HG02610 (cell line): Measurements from ENCODE around the gene STPG3.

Experiments used
- ATAC-seq: cut with Tn5 transposase; IDR thresholded peaks from one replicate; pipeline ENCODE4 v1.9.1; 2021; ENCODE audit warnings: mild to moderate bottlenecking, moderate library complexity; ENCODE audit not compliant: unreplicated experiment

The STPG3 gene

DNA sequence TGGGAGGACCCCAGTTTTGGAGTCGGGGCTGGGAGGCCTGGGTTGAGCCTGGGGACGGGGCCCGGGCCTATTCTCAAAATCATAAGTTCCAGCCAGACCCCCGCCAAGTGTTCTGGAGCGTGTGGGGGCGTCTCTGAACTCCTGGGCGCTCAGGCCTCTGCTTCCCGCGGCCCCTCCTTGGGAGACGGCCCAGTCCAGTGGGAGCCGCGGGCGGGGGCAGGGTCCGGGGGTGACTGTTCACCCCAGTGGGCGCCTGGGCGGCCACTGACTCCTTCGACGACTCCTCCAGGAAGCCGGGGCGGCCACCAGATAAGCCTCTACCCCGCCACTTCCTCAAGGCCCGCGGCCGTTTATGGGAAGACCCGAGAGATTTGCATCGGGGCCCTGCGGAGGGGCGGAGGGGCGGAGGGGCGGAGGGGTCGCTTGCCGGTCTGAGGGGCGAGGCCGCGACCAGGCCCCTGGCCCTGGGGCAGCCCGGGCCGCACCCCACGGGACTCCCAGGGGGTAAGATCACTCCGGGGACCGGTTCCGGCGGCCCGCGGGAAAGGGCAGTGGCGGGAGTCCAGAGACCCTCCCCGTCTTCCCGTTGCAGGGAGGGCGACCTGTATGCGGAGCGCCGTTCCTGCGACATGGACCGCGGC lies 27.1 kb downstream of the STPG3 start:
- ATAC-seq: no peak

DNA sequence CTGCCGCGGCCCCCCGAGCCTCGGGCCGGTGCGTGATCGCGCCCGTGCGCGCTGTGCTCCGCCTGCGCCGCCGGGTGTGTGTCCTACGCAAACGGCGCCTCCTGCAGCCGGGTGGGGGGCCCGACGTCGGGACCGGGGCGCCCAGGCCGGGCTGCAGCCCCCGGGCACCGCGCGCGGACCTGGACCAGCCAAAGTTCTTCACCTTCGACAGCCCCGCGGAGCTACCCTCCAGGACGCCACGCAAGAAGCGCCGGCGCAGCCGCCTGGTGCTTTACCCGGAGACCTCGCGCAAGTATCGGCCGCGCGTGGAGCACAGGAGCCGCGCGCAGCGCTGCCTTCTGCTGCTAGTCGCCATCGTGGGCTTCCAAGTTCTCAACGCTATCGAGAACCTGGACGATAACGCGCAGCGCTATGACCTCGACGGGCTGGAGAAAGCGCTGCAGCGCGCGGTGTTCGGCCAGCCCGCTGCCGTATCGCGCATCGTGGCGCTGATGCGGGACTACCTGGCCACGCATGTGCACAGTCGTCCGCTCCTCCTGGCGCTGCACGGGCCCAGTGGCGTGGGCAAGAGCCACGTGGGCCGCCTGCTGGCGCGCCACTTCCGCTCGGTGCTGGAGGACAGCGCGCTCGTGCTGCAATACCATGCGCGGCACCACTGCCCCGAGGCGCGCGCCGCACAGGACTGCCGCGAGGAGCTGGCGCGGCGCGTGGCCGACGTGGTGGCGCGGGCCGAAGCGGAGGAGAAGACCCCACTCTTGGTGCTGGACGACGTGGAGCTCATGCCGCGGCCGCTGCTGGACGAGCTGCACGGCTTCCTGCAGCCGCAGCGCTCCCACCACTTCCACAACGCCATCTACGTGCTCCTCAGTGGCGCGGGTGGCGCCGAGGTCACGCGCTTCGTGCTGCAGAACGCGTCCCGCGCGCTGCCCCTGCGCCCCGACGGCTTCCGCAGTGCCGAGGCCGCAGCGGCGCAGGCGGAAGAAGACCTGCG lies 27.9 kb downstream of the STPG3 start:
- no peak for ATAC-seq

DNA sequence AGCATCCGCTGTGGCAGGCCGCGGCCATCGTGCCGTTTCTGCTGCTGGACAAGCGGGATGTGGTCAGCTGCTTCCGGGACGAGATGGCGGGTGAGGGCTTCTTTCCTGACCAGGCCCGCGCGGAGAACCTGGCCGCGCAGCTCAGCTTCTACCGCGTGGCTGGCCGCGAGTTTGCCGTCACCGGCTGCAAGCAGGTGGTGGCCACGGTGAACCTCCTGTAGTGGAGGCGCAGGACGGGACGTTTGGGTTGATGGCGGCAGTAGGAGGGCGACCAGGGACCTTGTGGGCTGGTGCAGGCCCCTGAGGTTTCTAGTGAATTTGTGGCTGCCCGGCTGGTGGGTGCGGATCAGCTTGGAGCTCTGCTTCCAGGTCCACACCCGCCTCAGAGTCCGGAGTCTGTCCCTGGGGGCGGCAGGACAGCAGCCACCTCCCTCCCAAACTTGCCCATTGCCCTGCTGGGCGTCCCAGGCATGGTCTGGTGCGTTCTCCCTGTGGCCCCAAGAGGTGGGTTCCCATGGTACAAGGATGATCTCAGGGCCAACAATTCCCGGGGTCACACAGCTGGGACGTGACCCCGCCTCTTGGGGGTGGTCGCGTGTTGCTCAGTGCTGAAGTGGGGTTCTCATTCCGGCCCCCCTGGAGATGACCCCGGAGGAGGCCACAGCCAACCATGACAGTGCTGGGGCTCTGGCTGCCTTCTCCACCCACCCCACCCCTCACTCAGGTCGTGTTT lies 28.8 kb downstream of the STPG3 start:
- no peak for ATAC-seq

DNA sequence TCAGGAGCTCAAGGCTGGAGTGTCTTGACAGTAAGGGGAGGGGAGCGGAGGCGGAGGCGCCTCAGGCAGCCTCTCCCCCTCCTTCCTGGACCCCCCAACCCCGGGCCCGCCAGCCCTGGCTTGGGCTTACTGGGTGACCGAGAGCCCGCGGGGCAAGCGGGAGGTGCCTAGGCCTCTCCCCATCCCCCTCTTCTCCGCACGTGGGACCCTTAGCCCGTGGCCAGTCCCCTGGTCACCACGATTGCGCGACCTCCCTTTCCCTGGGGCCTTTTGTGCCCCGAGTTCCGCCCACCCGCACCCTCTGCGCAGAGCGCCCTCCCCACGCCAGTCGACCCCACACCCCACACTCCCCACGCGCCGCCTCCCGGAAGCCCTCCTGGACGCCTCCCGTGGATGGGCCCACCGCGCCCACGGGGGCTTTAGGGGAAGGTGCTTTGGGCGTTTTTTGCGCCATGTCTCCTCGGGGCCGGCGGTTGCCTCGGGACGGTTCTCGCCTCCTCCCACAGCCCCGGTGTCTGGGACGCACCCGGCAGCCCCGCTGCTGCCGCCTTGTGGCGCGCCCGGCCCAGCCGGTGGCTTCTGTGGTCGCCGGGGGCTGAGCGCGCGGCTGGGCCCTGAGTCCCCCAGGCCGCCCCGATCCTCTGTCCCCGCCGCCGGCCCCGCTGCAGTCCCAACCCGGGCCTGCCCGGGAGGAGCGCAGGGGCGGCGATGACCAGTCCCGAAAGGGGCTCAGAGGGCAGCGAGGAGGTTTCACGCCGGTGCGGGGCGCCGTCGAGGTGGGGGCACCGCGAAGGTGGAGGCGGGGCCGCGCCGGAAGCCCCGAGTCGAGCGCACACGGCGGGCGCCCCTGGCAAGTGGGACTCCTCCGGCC lies 29.6 kb downstream of the STPG3 start:
- no peak for ATAC-seq

DNA sequence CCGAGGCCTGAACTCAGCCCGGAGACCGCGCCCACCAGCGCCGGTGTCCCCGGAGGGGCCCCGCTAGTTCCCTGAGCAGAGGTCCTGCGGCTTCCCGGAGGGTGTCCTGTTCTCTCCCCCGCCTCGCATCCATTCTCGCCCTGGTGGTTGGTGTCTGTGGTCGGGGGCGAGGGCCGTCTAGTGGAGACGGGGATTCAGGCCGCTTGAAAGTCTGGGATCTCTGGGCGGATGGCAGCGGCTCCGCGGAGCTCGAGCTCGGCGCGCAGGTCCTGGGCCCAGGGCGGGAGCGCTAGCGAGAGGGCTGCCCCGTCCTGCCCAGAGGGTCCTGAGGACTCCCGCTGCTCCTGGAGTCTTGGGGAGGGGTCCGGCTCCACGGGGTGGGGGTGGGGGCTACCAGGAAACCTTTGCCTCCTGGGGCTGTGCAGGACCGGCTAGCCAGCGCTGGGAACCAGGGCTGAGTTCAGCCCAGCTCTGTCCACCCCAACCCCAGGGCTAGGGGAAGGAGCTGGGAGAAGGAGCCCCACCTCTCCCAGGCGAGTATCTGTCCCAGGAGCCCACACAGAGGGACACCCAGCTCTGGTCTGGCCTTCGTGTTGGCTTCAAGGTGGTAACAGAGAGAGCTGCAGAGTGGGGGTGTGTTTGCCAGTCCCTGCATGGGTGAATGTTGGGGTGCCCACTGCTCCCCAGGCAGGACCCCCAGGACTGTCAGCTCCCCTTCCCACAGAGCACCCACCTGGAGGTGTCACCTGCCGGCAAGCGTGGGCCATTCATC lies 30.4 kb downstream of the STPG3 start:
- no peak for ATAC-seq

DNA sequence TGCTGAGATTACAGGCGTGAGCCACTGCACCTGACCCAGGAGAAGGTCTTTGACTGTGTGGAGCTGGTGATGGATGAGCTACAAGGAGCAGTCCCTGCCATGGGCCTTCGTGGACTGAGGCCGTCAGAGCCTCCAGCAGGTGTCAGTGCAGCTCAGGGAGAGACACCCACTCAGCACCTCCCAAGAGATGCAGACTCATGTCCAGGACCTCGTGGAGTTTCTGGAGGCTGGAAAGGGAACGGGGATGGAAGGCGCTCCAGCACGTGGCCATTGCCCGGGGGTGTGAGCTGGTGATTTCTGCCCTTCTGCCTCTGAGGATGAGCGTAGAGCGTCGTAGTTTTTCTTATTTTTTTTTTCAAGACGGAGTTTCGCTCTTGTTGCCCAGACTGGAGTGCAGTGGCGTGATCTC lies 35.9 kb downstream of the STPG3 start:
- ATAC-seq: no peak

DNA sequence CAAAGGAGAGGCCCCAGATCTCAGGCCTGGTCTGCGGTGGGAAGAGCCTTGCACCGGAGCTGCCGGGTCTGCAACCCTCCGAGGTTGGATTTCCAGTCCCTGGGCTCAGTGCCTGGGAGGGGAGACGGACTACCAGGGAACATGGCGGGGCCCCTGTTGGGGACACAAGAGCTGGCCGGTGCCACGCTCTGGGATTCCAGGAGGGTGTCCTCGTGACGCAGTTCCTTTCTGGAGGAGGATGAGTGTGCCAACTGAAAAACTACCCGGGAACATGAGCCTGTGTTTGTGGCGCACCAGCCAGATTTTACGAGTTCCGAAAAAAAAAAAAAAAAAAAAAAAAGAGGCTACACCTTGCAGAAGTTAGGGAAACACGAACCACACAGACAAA lies 42.0 kb downstream of the STPG3 start:
- no peak for ATAC-seq

DNA sequence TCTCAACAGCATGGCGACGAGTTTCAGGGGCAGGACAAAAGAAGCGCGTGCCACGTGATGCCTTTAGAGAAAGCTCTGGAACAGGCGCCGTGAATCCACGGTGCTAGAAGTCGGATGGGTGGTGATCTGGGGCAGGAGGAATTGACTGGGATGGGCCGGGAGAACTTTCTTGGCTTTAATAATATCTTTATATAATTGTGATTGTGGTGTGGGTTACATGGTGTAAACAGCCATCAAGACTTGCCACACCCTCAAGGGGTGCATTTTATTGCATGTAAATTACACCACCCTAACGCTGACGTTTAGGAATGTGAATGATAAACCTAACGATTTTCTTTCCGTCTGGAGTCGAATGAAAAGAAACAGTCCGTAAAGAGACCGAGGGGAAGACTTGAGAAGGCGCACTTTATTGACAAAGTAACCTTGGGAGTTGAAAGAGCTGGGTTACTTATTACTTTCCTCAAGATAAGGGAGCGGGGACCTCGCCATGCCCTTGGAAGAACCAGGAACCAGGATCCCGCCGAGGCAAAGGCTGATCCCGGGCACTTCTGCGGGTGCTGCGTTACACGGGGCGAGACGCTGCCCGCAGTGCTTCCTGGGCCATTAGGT lies 42.5 kb downstream of the STPG3 start:
- no peak for ATAC-seq

DNA sequence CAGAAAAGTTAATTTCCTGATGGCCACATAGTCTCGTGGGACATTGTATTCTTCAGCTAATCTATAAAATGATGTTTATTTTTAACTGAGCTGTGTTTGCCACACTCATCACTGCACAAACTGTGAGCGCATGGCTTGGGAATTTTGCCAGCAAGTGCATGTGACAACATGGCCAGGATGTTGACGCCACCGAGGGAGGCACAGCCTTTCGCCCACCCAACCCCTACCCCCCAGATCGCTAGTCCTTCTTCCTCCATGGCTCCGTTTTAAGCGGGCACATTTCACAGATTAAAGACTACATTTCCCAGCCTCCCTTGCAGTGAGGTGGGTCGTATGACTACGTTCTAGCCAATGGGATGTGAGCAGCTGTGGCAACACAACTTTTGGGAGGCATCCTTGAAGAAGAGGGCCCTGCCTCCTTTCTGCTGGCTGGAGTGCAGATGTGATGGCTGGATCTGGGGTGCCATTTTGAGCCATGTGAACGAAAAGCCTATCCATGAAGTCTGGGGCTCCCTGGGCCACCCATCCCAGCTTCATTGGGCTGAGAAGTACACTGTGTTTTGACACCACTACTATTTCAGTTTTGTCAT lies 43.1 kb downstream of the STPG3 start:
- no peak for ATAC-seq

DNA sequence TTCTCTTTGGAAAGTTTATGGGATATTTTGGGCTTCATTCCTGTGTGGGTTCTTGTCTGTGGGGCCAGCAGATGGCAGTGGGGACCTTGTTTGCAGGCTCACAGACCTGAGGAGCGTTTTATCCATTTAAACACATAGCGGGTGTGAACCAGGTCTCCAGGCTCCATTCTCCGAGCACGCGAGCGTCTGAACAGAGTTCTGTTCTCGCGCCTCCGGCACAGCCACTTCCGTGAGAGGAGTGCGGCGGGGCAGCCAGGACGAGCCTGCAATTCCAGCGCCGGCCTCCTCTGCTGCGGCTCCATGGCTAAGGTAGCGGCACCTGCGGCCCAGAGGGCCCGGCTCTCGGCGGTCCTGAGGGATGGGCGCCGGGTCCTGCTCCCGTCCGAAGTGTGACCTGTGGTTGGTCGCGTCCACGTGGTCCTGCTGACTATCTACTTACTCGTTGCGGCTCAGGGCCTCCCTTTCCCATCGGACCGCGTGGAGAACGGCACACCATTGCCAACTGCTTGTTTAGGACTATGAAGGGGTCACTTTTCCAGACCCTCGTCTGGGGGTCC lies 43.7 kb downstream of the STPG3 start:
- ATAC-seq: no peak

DNA sequence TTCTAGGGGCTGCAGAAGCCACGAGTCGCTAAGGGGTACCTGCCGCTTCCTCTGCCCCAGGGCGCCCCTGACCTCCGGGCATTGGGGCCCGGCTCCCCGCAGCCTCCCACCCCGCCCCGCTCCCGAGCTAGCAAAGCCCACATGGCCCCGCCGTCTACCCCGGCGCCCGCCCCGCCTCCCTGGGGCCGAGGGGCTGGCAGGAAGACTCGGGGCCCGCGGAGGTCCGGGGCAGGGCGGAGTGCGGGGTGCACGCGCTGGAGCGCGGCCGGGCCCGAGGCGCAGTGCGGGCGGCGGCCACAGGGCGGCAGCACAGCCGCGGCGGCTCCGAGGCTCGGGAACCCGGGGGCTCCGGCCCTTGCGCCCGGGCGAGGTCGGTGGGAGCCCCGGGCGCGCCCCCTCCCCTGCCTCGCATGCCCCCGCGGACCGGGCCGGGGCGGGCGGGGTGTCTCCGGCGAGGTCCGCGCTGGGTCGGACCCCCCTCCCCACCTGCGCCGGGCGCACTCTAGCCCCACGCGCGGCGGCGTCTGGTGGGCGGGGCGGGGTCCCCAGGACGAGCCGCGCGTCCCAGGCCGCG lies 44.2 kb downstream of the STPG3 start:
- no peak for ATAC-seq

DNA sequence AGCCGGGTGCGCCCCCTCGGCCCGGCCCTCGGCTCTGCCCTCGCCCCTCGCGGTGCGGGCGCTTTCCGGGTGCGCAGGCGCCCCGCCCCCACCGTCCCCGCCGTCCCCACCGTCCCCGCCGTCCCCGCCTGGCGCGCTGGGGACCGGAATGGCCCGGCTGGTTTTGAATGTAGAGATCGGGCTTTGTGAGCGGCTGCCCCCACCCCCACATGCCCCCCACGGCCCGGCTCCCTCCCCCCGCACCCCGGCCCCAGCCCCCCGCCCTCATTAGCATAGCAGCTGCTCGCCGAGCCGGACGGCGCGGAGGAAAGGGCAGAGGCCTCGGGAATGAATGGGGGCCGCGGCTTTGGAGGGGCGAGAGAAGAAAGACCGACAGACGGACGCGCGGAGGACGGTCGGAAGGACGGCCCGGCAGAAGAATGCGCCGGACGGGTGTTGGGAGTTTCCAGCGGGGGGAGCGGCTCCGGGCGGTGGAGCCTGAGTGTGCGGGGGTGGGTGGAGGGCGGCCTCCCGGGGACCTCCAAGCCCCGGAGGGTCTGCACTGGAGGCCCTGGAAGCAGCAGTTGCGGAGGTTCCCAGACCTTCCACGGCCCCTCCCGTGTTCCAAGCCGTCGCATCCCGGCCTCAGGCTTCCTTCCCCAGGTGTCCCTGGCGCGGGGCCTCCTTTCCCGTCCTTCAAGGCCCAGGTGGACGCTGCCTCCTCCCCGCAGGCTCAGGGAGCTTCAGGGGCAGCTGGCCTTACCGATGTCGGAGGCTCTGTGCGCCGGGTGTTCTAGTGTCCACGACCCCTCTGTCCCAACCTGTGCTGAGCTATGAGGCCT lies 45.0 kb downstream of the STPG3 start:
- ATAC-seq: no peak

DNA sequence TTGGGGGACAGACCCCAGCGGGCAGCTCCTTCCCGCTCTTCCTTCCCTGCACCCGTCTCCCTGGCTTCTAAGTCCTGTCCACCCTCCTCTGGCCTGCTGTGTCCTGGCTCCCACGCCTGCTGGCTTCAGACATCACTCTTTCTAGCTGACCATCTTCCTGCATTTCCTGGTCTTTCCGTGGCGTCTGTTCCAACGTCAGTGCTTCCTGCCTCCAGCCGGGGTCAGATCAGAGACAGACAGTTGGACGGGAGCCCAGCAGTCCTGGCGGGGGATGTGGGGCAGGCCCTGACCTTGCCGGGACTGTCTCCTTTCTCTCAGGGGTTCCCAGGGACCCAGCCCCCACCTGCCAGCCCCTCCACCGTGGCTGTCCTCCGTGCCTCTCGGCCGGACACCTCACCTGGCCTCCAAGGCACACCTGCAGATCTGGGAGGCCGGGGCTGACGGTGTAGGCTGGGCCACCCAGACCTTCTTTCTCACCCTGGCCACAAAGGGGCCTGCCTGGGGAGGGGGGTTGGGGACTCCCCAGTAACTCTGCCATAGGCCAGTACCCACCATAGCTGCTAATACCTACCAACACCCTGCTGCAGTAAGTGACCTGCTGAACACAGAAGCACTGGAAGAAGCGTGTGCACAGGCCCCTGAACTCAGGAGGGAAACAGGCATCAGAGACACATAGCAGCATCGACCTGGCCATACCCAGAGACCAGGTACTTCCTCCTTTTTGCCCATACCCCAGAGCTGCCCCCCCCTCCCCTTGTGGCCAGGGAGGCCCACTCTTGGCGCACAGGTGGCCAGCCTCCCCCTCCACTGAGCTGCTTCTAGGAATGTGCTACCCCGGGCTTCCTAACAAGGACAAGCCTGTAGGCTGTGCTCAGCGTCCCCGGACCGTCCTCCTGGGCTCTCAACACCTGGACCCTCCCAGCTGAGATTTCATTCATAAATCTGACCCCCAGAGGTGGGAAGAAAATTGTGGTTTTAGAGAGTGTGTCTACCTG lies 45.9 kb downstream of the STPG3 start:
- no peak for ATAC-seq

DNA sequence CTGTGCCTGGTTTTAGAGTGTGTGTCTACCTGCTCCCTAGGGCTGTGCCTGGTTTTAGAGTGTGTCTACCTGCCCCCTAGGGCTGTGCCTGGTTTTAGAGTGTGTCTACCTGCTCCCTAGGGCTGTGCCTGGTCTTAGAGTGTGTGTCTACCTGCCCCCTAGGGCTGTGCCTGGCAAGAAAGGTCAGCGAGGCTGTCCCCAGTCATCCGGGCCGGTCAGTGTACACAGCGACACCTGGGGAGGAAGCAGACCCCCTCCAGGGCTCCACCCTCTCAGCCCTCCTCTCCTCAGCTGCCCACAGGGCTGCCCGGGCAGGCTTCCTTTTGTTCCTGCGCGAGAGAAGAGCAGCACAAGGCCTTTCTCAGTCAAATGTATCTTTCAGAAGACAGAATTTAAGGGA lies 46.9 kb downstream of the STPG3 start:
- ATAC-seq: no peak

DNA sequence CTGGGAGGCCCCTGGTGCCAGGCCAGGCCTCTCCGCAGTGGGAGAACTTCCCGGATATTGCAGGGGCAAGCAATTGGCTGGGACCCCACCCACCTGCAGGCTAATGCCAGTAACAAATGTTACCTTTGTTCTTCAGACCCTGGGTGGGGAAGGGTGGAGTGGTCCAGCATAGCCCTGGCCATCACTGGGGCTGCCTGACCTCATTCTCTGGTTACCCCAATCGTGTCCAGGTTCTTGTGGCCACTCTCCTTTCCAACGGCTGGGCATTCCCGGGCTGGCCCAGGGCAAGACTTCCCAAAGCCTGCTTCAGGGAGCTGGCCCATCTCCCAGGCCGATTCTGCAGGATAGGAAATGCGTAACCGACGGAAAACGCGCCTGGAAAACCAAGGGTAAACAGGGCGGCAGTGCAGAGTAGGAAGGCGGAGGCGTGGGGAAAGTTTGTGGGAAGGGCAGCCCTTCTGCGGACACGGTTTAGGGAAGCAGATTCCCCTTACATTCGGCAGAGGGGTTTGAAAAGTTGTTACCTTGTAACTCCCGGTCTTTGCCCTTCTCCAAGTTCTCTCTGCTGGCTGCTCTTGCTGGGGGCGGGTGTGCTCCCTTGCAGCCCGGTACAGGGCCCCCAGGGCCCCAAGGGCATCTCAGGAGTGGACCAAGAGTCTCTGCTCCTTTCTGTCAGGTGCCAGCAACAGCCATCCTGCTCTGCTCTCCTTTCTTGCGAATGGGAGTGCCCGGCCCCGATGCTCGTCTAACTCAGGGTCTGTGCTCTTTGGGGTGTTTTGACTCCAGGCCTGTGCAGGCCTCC lies 47.5 kb downstream of the STPG3 start:
- ATAC-seq: no peak

DNA sequence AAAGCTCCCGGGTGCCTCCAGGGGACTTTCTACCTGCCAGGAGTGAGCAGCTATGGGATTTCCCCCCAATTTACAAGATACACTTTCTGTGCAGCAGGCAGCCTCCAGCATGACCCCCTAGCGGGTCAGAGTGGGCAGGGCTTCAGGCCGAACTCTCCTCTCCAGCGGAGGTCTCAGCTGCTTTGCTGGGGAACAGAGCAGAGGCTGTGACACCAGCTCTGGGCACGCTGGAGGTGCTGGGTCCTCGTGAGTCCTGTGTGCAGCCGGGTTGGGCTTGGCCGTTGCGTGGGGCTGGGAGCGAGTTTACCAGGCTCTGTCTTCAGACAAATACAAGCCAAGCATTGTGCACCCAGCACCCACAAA lies 48.1 kb downstream of the STPG3 start:
- ATAC-seq: no peak
